Measurements from ENCODE around the gene ADAD2. TPM values are rescaled to one million over a fixed set of nuclear protein-coding genes. Genes with fewer than 3 reads are reported as not detected.

The ADAD2 gene
- under 1 TPM; 0.14 to 0.41 (median 0.26) TPM for total RNA-seq
- long read RNA-seq, donor 1 = 0 reads
- long read RNA-seq, donor 2 = 0 reads

DNA sequence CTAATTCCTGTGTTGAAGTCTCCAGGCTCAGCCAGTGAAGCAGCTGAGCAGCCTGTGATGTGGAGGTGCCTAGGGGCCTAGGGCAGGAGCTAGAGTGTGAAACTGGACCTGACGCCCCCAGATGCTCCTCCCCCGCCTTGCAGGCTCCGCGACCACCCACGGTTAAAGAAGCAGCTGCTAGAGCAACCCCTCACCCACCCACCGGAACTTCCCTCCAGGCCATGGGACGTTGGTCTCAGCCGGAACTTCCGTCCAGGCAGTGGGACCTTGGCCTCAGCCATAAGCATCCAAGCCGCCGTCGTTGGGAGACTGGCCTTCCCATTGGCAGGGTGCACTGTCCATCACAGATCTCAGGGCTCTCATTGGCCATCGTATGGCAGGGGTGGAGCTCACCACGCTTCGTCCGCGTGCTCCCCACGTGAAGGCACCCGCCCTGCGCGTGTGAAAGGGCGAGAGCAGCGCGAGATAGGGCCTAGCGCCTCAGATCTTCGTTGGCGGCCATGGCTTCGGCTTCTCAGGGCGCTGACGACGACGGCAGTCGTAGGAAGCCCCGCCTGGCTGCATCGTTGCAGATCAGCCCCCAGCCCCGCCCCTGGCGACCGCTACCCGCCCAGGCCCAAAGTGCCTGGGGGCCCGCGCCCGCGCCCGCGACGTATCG lies at the start of gene ADAD2:
TSS of gene ADAD2 (plus strand) at position 427 of the 658 bp plus-strand sequence. CDS start at position 501, 74 bp downstream.
- DNase-seq (no peak), ATAC-seq (no peak)
- Histone ChIP-seq H3K4me3 (no peak within 1 kb of the TSS), H3K36me3 (ENCODE audit: low read depth) (no peaks in the 10 kb centered on the region), H3K9me3 (no peaks in the 10 kb centered on the region), H3K4me1 (ENCODE audit: low read depth) (peaks cover 4% of the 10 kb centered on the region)
- TF ChIP-seq, protein P1, sequence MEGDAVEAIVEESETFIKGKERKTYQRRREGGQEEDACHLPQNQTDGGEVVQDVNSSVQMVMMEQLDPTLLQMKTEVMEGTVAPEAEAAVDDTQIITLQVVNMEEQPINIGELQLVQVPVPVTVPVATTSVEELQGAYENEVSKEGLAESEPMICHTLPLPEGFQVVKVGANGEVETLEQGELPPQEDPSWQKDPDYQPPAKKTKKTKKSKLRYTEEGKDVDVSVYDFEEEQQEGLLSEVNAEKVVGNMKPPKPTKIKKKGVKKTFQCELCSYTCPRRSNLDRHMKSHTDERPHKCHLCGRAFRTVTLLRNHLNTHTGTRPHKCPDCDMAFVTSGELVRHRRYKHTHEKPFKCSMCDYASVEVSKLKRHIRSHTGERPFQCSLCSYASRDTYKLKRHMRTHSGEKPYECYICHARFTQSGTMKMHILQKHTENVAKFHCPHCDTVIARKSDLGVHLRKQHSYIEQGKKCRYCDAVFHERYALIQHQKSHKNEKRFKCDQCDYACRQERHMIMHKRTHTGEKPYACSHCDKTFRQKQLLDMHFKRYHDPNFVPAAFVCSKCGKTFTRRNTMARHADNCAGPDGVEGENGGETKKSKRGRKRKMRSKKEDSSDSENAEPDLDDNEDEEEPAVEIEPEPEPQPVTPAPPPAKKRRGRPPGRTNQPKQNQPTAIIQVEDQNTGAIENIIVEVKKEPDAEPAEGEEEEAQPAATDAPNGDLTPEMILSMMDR (IDR thresholded peaks at IDR 0.05) = no peak
- intact Hi-C loops (cut with DNase I, micrococcal nuclease) = no loop called here

DNA sequence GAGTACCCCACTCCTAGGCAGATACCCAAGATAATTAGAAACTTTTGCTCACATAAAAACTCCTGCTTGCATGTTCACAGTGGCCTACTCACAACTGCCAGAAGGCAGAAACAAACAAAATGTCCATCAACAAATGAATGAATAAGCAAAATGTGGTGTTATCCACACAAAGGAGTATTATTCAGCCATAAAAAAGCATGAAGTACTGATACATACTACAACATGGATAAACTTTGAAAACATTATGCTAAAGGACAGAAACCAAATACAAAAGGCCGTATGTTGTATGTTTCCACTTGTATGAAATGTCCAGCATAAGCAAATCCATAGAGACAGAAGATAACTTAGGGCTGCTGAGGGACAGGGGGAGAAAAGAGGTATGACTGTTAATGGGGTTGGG lies 47.9 kb upstream of the ADAD2 start:
- ATAC-seq (no peak), DNase-seq (no peak)
- TF ChIP-seq, protein P1 (IDR thresholded peaks at IDR 0.05) = no peak
- H3K4me1 ChIP-seq (ENCODE audit: low read depth) = peaks cover 2% of the 10 kb centered on the region
- H3K36me3 ChIP-seq (ENCODE audit: low read depth) = no peaks in the 10 kb centered on the region
- H3K4me3 ChIP-seq = no peak overlapping the region
- no peaks in the 10 kb centered on the region for H3K9me3 ChIP-seq
- intact Hi-C loops (cut with DNase I, micrococcal nuclease) = no loop called here

DNA sequence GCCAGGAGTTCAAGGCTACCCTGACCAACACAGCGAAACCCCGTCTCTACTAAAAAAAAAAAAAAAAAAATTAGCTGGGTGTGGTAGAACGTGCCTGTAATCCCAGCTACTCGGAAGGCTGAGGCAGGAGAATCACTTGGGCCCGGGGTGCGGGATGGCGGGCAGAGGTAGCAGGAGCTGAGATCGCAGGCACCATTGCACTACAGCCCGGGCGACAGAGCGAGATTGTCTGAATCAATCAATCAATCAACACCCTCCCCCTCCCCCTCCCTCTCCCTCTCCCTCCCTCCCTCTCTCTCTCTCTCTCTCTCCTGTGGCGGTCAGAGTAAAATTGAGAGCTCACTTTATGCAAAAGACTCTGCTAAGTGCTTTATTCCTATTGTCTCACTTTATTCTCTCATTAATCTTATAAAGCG lies 47.2 kb upstream of the ADAD2 start:
- ATAC-seq = no peak
- Histone ChIP-seq H3K4me1 (ENCODE audit: low read depth) (peaks cover 2% of the 10 kb centered on the region), H3K9me3 (no peaks in the 10 kb centered on the region), H3K36me3 (ENCODE audit: low read depth) (no peaks in the 10 kb centered on the region), H3K4me3 (no peak overlapping the region)
- intact Hi-C loops (cut with DNase I, micrococcal nuclease) = no loop called here
- peak in 1 of 3 donors; percentile 31 for DNase-seq
- TF ChIP-seq, protein P1 (IDR thresholded peaks at IDR 0.05) = no peak

DNA sequence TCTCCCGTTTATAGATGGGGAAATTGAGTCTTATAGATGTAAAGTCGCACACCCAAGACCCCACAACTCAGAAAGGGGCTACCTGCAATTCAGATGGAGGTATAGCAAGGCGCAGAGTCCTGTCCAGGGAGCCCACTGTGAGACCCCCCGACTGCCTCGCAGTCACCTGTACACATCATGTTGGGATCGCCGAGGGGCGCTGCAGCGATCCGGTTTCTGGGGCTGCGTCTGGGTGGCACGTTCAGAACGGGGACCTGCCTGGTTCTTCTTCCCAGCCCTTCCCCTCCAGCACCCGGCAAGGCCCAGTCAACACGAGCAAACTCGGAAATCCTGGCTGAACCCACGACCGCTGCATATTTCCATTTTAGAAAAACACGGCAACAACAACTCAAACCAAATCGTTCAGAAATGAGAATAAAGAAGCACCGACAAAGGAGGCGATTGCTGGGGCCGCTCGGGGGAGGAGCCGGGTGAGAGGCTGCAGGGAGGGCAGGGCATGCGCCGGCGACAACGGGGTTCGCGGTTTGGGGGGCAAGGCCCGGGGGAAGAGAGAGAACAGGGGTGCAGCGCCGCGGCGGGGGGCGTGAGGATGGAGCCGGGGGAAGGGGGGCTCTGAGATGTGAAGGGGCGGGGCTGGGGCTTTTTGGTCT lies 46.6 kb upstream of the ADAD2 start:
- Histone ChIP-seq H3K36me3 (ENCODE audit: low read depth) (no peaks in the 10 kb centered on the region), H3K9me3 (no peaks in the 10 kb centered on the region), H3K4me3 (peak overlapping the region; percentile 90), H3K4me1 (ENCODE audit: low read depth) (peaks cover 2% of the 10 kb centered on the region)
- ATAC-seq (peak; percentile 66), DNase-seq (peak; percentile 40 to 62 (median 58))
- TF ChIP-seq, protein P1 (IDR thresholded peaks at IDR 0.05) = no peak
- intact Hi-C loops (cut with DNase I, micrococcal nuclease) = no loop called here

DNA sequence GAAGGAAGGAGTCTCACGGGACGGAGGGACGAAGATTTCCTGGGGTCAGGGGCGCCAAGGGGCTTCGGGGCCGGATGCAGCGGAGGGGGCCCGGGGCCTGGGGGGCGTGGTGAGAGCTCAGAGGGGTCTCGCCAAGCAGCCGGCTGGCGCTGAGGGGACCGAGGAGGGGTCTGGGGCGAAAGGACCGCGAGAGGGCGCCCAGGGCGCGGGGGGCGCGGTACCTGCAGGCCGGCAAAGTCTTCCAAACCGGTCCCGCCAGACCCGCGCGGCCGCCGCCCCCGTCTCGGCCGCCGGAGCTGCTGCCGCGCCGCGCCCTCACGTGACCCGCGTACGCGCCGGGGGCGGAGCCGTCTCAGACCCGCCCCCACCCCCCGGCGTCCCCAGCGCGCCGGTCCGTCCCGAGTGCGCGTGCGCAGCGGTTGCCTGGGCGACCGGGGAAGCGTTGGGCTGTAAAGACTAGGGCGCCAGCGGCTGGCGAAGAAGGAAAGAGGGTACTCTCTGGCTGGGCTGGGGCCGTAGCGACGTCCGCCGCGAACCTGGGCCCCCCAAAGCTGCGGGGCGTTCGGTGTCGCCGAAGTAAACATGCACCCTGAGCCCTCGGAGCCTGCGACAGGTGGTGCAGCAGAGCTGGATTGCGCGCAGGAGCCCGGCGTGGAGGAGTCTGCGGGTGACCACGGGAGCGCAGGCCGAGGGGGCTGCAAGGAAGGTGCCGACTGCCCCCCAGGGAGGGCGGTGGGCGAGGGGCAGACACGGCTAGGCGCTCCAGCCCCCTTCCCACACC lies 45.9 kb upstream of the ADAD2 start, which contains the start of the genes DNAAF1 and HSDL1:
TSS of gene DNAAF1 (plus strand) at position 450 of the 781 bp plus-strand sequence. CDS start at position 583, 133 bp downstream.
TSS of gene HSDL1 (minus strand) at position 319 of the 781 bp plus-strand sequence. CDS start 13,856 bp downstream, outside the sequence.
- peak; percentile 92 to 96 (median 92) for DNase-seq
- ATAC-seq = peak; percentile 99
- peak within 1 kb of the TSS; percentile 90 for H3K4me3 ChIP-seq
- H3K36me3 ChIP-seq (ENCODE audit: low read depth) = no peaks in the 10 kb centered on the region
- no peaks in the 10 kb centered on the region for H3K9me3 ChIP-seq
- H3K4me1 ChIP-seq (ENCODE audit: low read depth) = peaks cover 2% of the 10 kb centered on the region
- intact Hi-C loops (cut with DNase I, micrococcal nuclease) = no loop called here
- TF ChIP-seq, protein P1 (IDR thresholded peaks at IDR 0.05) = no peak

All from mucosa of descending colon (tissue), 3 donors.